Chondrocyte (in vitro differentiated cells): ENCODE results near the gene DNASE1L3. TPM values are rescaled to one million over a fixed set of nuclear protein-coding genes. Genes with fewer than 3 reads are reported as not detected.
A peak's percentile ranks its signal among the peaks of the same experiment; 100 is the strongest.

Experiments used
- DNase-seq: peaks from one replicate; pipeline ENCODE4 v3.0.0; 2021; ENCODE audit warnings: mixed read lengths, low spot score
- H3K27ac Mint-ChIP-seq: one replicate; pipeline ENCODE4 v1.8.0; 2021; ENCODE audit warnings: mild to moderate bottlenecking, moderate library complexity, mixed read lengths; ENCODE audit not compliant: unreplicated experiment
- H3K27me3 Mint-ChIP-seq: 2 replicates; pipeline ENCODE4 v1.8.0; 2021; ENCODE audit warnings: low read depth, mixed read lengths
- H3K36me3 Mint-ChIP-seq: 2 replicates; pipeline ENCODE4 v1.8.0; 2021; ENCODE audit warnings: low read depth, mixed read lengths
- H3K4me1 Mint-ChIP-seq: 2 replicates; pipeline ENCODE4 v1.8.0; 2021; ENCODE audit warnings: low read depth, mild to moderate bottlenecking, mixed read lengths
- H3K4me3 Mint-ChIP-seq: one replicate; pipeline ENCODE4 v1.8.0; 2021; ENCODE audit warnings: mild to moderate bottlenecking, moderate library complexity, mixed read lengths; ENCODE audit not compliant: unreplicated experiment
- H3K9me3 Mint-ChIP-seq: 2 replicates; pipeline ENCODE4 v1.8.0; 2021; ENCODE audit warnings: low read depth, mixed read lengths
- total RNA-seq: library from RNA; stranded (reverse); gene quantifications from 3 replicates; pipeline ENCODE4 v1.2.1, GENCODE V29; 2021
- TF ChIP-seq, protein P1 (sequence below): fragments of 200-600 bp; sonication (generic); IDR thresholded peaks from 2 replicates; pipeline ENCODE4 v1.5.0; 2021; ENCODE audit warnings: antibody characterized with exemption, mild to moderate bottlenecking, moderate library complexity

Gene DNASE1L3
- total RNA-seq, 1 donor from 2014 or later = not detected

DNA sequence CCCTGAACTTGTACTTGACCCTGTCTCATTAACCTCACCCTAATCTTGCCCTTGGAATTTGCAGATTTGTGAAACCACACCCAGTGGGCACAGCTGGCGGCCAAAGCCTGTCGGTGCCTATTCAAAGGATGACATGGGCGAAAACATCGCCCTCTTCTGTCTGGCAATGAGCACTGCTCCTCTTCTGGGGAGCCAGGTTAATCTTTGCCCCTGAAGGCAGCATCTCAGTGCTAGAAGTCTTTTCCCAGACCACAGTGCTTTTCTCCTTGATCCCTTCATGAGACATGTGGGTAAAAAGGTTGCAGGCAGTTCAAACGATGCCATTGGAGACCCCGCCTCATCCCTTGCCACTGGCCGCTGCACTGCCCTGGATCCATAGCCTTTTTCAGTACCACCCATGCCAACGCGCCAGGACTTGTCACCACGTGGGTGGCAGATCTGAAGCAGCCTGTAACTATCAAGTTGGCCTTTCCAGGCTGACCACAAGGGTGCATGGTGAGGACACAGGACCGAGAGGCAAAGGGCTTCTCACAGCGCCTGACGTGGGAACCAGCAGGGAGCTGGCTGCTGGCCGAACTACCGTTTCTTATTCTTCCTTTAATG is 6.5 kb upstream of the DNASE1L3 start:
- Mint-ChIP-seq H3K36me3 (no peaks in the 10 kb centered on the region), H3K4me3 (peak overlapping the region; percentile 40), H3K4me1 (peaks cover 6% of the 10 kb centered on the region), H3K9me3 (peaks cover 10% of the 10 kb centered on the region), H3K27me3 (peaks cover 12% of the 10 kb centered on the region), H3K27ac (no peak overlapping the region)
- TF ChIP-seq, protein P1, sequence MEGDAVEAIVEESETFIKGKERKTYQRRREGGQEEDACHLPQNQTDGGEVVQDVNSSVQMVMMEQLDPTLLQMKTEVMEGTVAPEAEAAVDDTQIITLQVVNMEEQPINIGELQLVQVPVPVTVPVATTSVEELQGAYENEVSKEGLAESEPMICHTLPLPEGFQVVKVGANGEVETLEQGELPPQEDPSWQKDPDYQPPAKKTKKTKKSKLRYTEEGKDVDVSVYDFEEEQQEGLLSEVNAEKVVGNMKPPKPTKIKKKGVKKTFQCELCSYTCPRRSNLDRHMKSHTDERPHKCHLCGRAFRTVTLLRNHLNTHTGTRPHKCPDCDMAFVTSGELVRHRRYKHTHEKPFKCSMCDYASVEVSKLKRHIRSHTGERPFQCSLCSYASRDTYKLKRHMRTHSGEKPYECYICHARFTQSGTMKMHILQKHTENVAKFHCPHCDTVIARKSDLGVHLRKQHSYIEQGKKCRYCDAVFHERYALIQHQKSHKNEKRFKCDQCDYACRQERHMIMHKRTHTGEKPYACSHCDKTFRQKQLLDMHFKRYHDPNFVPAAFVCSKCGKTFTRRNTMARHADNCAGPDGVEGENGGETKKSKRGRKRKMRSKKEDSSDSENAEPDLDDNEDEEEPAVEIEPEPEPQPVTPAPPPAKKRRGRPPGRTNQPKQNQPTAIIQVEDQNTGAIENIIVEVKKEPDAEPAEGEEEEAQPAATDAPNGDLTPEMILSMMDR = peak; percentile 91
- no peak for DNase-seq

DNA sequence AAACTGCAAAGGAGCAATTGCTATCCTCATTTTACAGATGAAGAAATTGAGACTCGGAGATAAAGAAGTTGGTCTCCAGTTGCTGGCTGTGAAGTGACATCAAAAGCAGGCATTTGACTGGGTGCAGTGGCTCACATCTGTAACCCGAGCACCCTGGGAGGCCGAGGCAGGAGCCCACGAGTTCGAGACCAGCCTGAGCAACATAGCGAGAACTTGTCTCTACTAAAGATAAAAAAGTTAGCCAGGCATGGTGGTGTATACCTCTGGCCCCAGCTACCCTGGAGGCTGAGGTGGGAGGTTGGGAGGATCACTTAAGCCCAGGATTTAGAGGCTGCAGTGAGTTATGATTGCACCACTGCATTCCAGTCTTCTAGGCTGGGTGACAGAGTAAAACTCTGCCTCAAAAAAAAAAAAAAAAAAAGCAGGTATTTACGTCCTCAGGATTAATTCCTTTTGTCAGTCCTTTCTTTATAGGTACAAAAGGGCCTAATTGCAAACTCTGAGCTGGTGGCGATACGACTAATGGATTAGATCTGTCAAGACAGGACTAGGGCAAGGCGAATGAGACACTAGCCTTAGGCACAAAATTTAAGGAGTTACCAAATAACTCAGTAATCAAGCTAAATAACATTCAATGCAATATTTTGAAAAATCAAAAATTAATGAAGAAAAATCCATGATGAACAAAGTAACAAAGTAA is 5.9 kb upstream of the DNASE1L3 start:
- Mint-ChIP-seq H3K36me3 (no peaks in the 10 kb centered on the region), H3K4me1 (peaks cover 6% of the 10 kb centered on the region), H3K27me3 (peaks cover 14% of the 10 kb centered on the region), H3K27ac (no peak overlapping the region), H3K4me3 (no peak overlapping the region), H3K9me3 (peaks cover 10% of the 10 kb centered on the region)
- TF ChIP-seq, protein P1 = no peak
- DNase-seq = no peak

DNA sequence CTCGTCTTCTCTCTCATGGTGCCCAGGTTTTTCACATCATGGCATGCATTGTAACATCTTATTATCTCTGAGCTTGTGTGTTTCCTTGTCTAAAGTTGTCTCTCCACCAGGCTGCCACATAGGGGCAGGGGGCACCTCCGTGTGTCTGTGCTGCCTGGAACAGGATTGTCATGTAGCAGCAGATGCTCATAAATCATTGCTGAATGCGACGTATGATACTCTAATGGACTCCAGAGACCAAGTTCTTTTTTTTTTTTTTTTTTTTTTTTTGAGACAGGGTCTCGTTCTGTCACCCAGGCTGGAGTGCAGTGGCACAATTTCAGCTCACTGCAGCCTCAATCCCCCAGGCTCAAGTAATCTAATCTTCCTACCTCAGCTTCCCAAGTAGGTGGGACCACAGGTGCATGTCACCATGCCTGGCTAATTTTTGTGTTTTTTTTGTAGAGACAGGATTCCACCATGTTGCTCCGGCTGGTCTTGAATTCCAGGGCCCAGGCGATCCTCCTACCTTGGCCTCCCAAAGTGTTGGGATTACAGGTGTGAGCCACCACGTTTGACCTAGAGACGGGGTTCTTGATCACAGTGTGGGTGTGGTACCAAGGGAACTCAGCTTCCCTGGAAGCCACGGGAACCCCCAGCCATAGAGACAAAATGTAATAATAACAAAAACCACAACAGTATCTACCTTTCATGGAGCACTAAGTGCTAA is 4.7 kb upstream of the DNASE1L3 start:
- Mint-ChIP-seq H3K4me1 (peaks cover 6% of the 10 kb centered on the region), H3K36me3 (no peaks in the 10 kb centered on the region), H3K27me3 (peaks cover 14% of the 10 kb centered on the region), H3K4me3 (no peak overlapping the region), H3K27ac (no peak overlapping the region), H3K9me3 (peaks cover 5% of the 10 kb centered on the region)
- TF ChIP-seq, protein P1 = no peak
- DNase-seq = no peak

DNA sequence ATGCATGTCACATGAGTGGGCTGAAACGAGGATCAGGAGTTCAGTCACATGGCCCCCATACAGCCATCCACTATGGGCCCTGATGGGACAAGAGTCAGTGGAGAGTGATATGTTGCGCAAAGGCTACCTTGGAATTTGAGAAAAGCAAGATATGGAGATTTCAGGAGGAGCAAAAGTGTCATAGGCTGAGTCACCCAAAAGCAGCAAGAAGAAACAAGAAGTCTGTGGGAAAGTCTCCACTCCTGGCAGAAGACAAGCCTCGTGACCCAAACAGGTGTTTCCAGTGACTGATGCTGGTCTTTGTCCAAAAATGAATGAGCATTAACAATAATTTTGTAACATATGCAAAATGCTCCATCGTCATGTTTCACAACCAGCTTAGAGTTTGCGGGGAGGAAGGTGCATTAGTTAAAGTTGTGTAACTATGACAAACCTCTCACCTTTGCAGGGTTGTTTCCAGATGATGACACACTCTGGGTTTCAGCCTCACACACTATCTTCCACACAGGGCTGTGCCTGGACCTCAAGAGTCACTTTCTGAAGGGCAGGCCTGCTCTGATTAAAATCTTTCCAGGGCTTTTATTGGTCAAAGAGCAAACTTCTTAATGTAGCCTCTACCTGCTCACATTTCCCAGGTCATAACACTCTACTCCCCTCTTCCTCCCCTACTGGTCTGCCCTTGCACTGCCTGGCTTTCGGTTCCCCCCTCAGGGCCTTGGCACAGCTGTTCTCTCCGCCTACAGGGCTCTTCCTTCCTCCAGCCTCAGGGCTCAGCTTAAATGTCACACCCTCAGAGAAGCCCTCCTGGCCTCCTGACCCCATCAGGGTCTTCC is 3.9 kb upstream of the DNASE1L3 start:
- DNase-seq = no peak
- TF ChIP-seq, protein P1 = no peak
- Mint-ChIP-seq H3K9me3 (no peaks in the 10 kb centered on the region), H3K27ac (no peak overlapping the region), H3K36me3 (no peaks in the 10 kb centered on the region), H3K4me3 (no peak overlapping the region), H3K4me1 (peaks cover 6% of the 10 kb centered on the region), H3K27me3 (peaks cover 18% of the 10 kb centered on the region)

DNA sequence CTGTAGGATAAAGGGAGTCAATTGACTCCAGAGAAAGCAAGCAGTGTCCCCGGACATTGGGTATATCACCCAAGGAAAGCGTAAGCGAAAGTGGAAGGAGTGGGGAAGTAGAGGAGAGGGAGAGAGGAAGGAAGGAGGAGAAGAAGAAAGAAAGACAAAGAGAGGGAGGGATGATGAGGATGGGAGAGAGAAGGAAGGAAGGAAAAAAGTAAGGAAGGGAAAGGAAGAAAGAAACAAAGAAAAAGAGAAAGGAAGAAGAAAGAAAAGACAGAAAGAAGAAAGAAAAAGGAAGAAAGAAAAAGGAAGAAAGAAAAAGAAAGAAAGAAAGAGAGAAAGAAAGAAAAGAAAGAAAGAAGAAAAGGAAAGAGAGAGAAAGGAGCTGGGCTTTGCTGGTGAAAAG is 839 bp downstream of the DNASE1L3 start:
- no peak for DNase-seq
- TF ChIP-seq, protein P1 = no peak
- Mint-ChIP-seq H3K27ac (peak overlapping the region; percentile 9), H3K27me3 (peaks cover 17% of the 10 kb centered on the region), H3K4me3 (no peak overlapping the region), H3K36me3 (no peaks in the 10 kb centered on the region), H3K4me1 (no peaks in the 10 kb centered on the region), H3K9me3 (no peaks in the 10 kb centered on the region)
